Measurements from ENCODE around the gene FOXP2.

GRCh38 chr7:114741911-114742310 is 327.3 kb downstream of the FOXP2 start:
- TF ChIP-seq, protein P1, sequence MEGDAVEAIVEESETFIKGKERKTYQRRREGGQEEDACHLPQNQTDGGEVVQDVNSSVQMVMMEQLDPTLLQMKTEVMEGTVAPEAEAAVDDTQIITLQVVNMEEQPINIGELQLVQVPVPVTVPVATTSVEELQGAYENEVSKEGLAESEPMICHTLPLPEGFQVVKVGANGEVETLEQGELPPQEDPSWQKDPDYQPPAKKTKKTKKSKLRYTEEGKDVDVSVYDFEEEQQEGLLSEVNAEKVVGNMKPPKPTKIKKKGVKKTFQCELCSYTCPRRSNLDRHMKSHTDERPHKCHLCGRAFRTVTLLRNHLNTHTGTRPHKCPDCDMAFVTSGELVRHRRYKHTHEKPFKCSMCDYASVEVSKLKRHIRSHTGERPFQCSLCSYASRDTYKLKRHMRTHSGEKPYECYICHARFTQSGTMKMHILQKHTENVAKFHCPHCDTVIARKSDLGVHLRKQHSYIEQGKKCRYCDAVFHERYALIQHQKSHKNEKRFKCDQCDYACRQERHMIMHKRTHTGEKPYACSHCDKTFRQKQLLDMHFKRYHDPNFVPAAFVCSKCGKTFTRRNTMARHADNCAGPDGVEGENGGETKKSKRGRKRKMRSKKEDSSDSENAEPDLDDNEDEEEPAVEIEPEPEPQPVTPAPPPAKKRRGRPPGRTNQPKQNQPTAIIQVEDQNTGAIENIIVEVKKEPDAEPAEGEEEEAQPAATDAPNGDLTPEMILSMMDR (IDR thresholded peaks at IDR 0.05) = no peak
- TF ChIP-seq POLR2A (IDR thresholded peaks at IDR 0.05) = no peak

Measured in sigmoid colon (tissue), 3 donors.